SHP77 treated with DMSO at 0.1 percent for 48 hours (cell line): Measurements from ENCODE around the gene NR4A1.

Source experiments
- DNase-seq: peaks from one replicate; lab custom pipeline; 2025; lab: John Stamatoyannopoulos, UW

The NR4A1 gene

GRCh38 chr12:52041695-52042123 lies 9.5 kb upstream of the NR4A1 start:
- DNase-seq, result no peak

DNA sequence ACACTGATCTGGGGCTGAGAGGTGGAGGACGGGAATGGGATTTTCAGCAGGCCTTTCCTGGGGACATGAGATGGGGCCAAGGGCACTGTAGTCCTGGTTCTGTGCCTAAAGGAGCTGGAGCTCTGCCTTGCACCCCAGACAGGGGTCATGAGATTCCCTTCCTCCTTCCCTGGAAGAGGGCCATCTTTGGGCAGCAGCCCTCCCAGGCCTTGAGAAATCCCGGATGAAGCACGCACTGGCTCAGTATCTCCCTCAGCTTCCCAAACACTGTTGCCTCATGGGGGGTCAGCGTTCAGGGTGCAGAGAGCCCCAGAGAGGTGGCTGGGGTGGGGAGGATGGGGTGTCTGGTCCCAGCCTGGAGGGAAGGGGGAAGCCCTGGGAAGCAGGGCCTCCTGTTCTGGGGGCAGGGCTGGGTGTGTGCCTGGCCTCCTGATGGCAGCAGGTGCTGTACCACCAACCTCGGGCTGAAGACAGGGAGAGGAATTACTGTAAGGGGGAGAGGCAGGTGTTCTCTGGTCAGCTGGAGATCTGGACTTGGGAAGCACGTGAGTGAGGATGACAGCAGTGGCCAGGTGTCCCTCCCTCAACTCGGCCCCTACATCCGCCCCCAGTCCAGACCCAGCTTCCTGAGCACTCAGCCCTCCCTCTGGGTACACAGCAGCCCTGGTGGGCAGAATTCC lies 8.4 kb upstream of the NR4A1 start:
- DNase-seq, result peak; percentile 71

- peak; percentile 20 for DNase-seq
Measured at GRCh38 chr12:52043386-52044212, 7.6 kb upstream of the NR4A1 start.

GRCh38 chr12:52044292-52044983 lies 6.8 kb upstream of the NR4A1 start:
- no peak for DNase-seq

DNA sequence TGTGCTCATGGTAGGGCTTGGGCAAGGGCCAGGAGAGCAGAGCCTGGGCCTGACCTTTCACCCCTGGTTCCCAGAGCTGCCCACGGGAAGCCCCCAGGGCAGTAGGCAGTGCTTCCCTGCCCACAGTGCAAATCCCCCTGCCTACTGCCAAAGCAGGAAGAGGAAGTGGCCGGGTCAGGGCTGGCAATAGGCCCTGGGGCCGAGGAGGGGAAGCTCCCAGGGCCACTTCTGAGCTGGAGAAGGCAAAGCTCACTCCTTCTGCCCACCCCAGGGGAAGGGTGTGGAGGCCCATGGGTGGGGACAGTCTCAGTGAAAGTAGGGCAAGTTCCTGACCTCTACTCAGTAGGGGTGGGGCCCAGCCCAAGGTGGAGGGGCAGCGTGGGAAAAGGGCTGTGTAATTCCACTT lies 5.4 kb upstream of the NR4A1 start:
- DNase-seq, result no peak

GRCh38 chr12:52046859-52047258 lies 4.4 kb upstream of the NR4A1 start:
- no peak for DNase-seq

DNA sequence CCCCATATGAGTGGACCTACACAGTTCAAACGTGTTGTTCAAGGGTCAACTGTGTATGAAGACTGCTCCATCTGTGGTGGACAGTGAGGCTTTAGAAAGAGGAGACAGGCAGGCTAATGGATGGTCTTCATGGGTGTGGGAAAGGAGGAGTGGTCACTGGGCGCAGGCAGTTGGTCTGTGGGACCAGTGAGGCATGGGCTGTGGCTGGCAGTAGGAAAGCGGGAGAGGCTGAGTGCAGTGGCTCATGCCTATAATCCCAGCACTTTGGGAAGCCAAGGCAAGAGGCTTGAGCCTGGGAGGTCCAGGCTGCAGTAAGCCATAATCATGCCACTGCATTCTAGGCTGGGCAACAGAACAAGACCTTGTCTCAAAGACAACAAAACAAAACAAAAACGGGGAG lies 2.0 kb upstream of the NR4A1 start:
- no peak for DNase-seq

- DNase-seq, result no peak
Measured at GRCh38 chr12:52049688-52050087, 1.6 kb upstream of the NR4A1 start.

DNA sequence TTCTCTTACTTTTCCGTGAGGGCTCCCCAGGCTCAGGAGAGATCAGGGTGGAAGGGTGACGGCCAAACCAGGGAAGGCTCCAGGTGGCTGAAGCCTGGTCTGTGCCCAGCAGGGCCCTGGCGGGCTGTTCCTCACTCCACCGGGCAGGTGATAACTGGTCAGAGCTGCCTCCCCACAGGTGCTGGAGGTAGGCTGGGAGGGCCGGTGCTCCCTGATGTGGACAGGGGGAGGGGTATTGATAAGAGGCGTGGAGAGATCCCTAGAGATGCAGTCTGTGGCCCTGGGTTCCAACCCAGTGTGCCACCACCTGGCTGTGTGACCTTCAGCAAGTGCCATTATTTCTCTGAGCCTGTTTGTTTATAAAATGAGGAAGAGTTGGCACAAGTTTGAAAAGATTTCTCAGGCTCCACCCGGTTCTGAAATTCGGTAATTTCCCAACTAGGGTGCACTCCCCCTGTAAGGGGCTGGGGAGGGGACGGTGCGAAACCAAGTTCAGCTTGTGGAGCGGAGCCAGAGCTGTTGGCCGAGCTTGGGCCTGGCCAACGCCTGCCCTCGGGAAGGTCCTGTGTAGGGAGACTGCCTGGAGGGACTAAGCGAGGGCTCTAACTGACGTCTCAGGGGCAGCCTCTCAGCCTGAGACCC lies 1.0 kb upstream of the NR4A1 start:
- no peak for DNase-seq

DNA sequence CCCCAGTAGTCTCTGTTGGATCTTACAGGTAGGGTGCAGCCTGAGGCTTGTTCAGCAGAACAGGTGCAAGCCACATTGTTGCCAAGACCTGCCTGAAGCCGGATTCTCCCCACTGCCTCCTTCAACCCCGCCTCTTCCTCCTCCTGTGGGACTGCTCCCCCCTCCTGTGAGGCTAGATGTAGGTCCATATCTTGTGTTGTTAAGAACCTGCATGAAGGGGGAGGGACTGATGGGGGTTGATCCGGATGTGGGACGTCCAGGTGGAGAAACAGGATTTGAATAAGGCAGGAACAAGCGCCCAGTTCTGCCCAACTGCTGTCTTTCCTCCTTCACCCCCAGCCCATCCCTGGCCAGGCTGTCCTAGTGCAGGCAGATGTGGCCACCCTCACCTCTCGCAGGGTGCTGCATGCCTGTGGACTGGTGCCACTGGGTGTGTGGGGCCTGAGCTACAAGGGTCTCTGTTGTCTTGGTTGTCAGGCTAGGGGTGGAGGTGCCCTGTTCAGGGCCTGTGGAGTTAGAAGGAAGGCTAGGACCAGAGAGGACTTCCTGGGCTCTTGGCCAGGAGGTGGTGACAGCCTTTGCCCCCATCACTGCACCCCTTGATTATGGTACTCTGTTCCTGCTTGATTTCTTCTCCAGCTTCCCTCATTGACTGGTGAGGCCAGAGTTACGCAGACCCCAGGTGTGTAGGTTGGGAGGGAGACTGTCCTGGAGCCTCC lies 1.4 kb downstream of the NR4A1 start:
- no peak for DNase-seq

GRCh38 chr12:52053536-52054209 lies 2.4 kb downstream of the NR4A1 start:
- DNase-seq, result no peak

GRCh38 chr12:52054231-52054832 lies 3.1 kb downstream of the NR4A1 start:
- DNase-seq, result no peak

DNA sequence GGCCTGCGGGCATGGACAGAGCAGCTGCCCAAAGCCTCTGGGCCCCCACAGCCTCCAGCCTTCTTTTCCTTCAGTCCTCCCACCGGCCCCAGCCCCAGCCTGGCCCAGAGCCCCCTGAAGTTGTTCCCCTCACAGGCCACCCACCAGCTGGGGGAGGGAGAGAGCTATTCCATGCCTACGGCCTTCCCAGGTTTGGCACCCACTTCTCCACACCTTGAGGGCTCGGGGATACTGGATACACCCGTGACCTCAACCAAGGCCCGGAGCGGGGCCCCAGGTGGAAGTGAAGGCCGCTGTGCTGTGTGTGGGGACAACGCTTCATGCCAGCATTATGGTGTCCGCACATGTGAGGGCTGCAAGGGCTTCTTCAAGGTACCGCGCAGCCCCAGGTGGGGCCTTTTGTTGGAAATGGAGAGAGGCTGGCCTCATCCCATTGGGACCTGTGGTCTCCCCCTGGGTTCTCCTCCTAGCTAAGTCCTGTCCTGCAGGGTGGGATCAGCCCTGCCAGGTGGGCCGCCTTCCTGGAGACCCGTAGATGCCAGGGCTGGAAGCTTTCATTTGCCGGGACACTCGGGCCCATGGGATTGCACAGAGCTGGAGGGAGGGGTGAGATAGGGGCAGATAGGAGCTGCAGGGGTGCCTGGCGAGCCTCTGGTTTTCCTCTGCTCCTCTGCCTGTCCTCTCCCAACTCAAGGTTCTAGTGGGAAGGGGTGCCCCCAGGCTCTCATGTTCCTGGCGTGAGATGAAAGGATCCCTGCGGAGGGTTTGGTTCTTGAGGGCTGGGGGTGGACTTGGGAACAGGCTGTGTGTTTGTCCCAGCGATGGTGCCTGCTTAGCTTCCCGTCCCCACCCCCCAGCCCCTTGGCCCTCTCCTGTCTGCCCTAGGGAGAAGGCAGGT lies 3.8 kb downstream of the NR4A1 start:
- DNase-seq, result no peak

DNA sequence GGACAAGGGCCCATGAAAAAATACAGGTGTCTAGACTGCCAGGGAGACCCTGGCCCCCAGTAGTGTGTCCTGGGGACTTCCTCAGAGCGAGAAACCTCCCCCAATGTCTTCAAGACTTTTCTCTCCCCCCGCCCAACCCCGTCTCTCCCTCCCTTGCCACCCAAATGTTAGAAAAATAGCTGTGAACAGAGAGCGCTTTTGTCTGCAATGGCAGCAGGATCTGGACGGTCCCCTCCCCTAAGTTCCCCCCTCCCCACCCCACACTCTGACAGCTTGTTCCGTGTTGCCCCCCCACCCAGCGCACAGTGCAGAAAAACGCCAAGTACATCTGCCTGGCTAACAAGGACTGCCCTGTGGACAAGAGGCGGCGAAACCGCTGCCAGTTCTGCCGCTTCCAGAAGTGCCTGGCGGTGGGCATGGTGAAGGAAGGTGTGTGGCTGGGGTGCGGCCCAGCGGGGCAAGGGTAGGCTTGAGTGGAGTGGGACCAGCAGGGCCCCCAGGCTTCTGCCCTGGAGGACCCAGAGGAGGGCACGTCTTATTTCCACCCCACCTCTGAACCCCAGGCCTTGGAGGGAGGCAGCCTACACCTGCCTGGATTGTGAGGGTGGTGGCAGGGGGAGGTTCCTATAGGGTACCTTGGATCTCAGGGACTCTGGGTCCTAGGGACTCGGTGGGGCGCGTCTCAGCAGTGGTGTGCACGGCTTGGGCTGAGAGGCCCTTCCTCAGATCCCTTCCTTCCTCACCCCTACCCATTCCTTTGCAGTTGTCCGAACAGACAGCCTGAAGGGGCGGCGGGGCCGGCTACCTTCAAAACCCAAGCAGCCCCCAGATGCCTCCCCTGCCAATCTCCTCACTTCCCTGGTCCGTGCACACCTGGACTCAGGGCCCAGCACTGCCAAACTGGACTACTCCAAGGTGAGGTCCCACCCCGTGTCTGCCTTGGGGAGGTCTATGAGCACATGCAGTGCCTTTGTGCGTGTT lies 4.8 kb downstream of the NR4A1 start:
- DNase-seq, result no peak

- DNase-seq, result no peak
Measured at GRCh38 chr12:52056801-52057637, 5.8 kb downstream of the NR4A1 start.

DNA sequence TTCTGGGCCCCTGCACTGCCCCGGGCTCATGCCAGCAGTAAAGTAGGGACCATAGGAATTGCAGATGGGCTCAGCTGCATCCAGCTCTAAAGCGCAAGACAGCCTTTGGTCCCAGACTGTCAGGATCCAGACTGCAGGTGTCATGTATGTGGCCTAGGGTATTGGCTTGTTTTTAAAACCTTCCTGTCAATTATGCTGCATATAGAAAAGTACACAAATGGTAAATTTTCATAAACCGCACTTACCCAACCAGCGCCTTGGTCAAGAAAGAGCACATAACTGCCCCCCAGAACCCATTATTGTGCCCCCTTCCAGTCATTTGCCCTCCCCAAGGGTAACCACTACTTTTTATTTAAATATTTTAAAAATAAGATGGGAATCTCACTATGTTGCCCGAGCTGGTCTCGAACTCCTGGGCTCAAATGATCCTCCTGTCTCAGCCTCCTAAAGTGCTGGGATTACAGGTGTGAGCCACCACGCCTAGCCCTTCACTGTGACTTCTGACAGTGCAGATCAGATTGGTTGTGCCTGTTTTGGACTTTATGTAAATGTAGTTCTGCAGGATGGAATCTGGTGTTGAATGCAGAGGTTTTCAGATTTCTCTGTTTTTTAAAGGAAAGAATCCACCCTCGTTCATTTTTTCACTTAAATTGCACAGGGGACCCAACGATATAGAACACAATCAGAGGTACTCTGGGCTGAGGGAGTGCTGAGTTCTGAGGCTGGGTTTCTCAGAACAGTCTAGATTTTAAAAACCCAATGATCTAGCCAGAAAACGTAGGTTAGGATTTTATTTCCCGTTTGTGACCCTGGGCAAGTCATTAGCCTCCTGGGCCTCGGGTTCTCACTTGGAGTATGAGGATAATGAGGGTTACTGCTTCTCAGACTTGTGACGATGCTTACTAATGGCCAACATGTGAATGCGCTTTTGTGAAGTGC lies 6.7 kb downstream of the NR4A1 start:
- DNase-seq, result no peak
